Colon (tissue), 2 donors: ENCODE results near the gene STK35.

Experiments
- FAIRE-seq: peaks from 2 replicates; lab custom pipeline; 2012; peaks lifted over from hg19 to GRCh38; lab: Jason Lieb, UNC
- donor health status: control.
- donor health status: control.

STK35 gene

GRCh38 chr20:2108498-2108897 lies 6.9 kb downstream of the STK35 start:
- FAIRE-seq = no peak

GRCh38 chr20:2108987-2109386 lies 7.4 kb downstream of the STK35 start:
- no peak for FAIRE-seq

GRCh38 chr20:2109425-2110210 lies 8.0 kb downstream of the STK35 start:
- no peak for FAIRE-seq

GRCh38 chr20:2112910-2113309 lies 11.3 kb downstream of the STK35 start:
- FAIRE-seq = no peak

- no peak for FAIRE-seq
Measured at GRCh38 chr20:2114127-2114959, 12.7 kb downstream of the STK35 start.

GRCh38 chr20:2114990-2115681 lies 13.5 kb downstream of the STK35 start:
- no peak for FAIRE-seq

- FAIRE-seq = no peak
Measured at GRCh38 chr20:2116170-2116940, 14.7 kb downstream of the STK35 start.

- FAIRE-seq = no peak
Measured at GRCh38 chr20:2118783-2119182, 17.2 kb downstream of the STK35 start.

- FAIRE-seq = no peak
Measured at GRCh38 chr20:2122936-2123335, 21.3 kb downstream of the STK35 start.

- no peak for FAIRE-seq
Measured at GRCh38 chr20:2123720-2124119, 22.1 kb downstream of the STK35 start.

GRCh38 chr20:2124564-2125213 lies 23.1 kb downstream of the STK35 start:
- no peak for FAIRE-seq

- FAIRE-seq = no peak
Measured at GRCh38 chr20:2125474-2126112, 24.0 kb downstream of the STK35 start.

- no peak for FAIRE-seq
Measured at GRCh38 chr20:2127238-2127637, 25.6 kb downstream of the STK35 start.

- FAIRE-seq = no peak
Measured at GRCh38 chr20:2128542-2128941, 26.9 kb downstream of the STK35 start.

- FAIRE-seq = no peak
Measured at GRCh38 chr20:2130062-2130591, 28.5 kb downstream of the STK35 start.

- FAIRE-seq = no peak
Measured at GRCh38 chr20:2130683-2131082, 29.1 kb downstream of the STK35 start.

- FAIRE-seq = no peak
Measured at GRCh38 chr20:2131366-2131765, 29.7 kb downstream of the STK35 start.

GRCh38 chr20:2132461-2132901 lies 30.9 kb downstream of the STK35 start:
- no peak for FAIRE-seq

GRCh38 chr20:2133318-2134183 lies 31.9 kb downstream of the STK35 start:
- no peak for FAIRE-seq

- FAIRE-seq = no peak
Measured at GRCh38 chr20:2135013-2135412, 33.4 kb downstream of the STK35 start.
